Colonic mucosa (tissue), 4 donors: ENCODE measurements around the gene TGFBR3L. TPM values are rescaled to one million over a fixed set of nuclear protein-coding genes. Genes with fewer than 3 reads are reported as not detected.

Source experiments
- DNase-seq: peaks from one replicate; pipeline ENCODE4 v3.0.0-alpha.2; 2020
- H3K27ac ChIP-seq: fragments of 200-600 bp; one replicate; pipeline ENCODE4 v1.8.0; 2021
- H3K27me3 ChIP-seq: fragments of 200-600 bp; one replicate; pipeline ENCODE4 v1.8.0; 2021
- H3K36me3 ChIP-seq: fragments of 200-600 bp; one replicate; pipeline ENCODE4 v1.8.0; 2021
- H3K4me1 ChIP-seq: fragments of 200-600 bp; one replicate; pipeline ENCODE4 v1.8.0; 2021; ENCODE audit warnings: mild to moderate bottlenecking
- H3K4me3 ChIP-seq: fragments of 200-600 bp; one replicate; pipeline ENCODE4 v1.8.0; 2021
- H3K9ac ChIP-seq, 2 donors: one replicate each; pipeline ENCODE4 v1.7.0; 2013; ENCODE audit warnings: control low read depth in 2 of 2, low read depth in 2 of 2, low read length in 2 of 2
- H3K9me3 ChIP-seq: fragments of 200-600 bp; one replicate; pipeline ENCODE4 v1.8.0; 2021
- intact Hi-C: fragments of 100-400 bp; cut with DNase I; formaldehyde crosslinking; loops from one replicate; pipeline ENCODE4 v1.14.1; 2022
- total RNA-seq, 2 donors: library from RNA; stranded (reverse); fragmentation: NEBNext Ultra II Directional in 1 of 2; extraction: Animal tissue kit (Norgen Biotek cat#: 25700) in 1 of 2; gene quantifications; one replicate each; pipeline ENCODE4 v1.2.1, GENCODE V29; 2021
- TF ChIP-seq, protein P1 (sequence below): fragments of 200-600 bp; IDR thresholded peaks from one replicate; pipeline ENCODE4 v1.8.0; 2022; ENCODE audit warnings: antibody characterized with exemption, mild to moderate bottlenecking
- donor health status: healthy.
- donor health status: DM: no; HTN: no; CAD: no.
- donor health status: DM: no; HTN: no; CAD: no.

TGFBR3L gene
- total RNA-seq, 2 donors from 2014 or later, result not detected

DNA sequence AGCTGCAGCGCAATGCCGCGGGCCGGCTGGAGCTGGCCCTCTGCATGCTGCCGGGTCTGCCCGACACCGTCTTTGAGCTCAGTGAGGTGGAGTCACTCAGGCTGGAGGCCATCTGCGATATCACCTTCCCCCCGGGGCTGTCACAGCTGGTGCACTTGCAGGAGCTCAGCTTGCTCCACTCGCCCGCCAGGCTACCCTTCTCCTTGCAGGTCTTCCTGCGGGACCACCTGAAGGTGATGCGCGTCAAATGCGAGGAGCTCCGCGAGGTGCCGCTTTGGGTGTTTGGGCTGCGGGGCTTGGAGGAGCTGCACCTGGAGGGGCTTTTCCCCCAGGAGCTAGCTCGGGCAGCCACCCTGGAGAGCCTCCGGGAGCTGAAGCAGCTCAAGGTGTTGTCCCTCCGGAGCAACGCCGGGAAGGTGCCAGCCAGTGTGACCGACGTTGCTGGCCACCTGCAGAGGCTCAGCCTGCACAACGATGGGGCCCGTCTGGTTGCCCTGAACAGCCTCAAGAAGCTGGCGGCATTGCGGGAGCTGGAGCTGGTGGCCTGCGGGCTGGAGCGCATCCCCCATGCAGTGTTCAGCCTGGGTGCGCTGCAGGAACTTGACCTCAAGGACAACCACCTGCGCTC, 14.8 kb upstream of the TGFBR3L start:
- no peak for DNase-seq
- H3K4me1 ChIP-seq, result peaks cover 9% of the 10 kb centered on the region
- H3K9ac ChIP-seq, result no peak overlapping the region
- H3K36me3 ChIP-seq, result no peaks in the 10 kb centered on the region
- no peak overlapping the region for H3K27ac ChIP-seq
- intact Hi-C loops, result no loop called here
- no peak overlapping the region for H3K4me3 ChIP-seq
- H3K27me3 ChIP-seq, result no peaks in the 10 kb centered on the region
- TF ChIP-seq, protein P1, sequence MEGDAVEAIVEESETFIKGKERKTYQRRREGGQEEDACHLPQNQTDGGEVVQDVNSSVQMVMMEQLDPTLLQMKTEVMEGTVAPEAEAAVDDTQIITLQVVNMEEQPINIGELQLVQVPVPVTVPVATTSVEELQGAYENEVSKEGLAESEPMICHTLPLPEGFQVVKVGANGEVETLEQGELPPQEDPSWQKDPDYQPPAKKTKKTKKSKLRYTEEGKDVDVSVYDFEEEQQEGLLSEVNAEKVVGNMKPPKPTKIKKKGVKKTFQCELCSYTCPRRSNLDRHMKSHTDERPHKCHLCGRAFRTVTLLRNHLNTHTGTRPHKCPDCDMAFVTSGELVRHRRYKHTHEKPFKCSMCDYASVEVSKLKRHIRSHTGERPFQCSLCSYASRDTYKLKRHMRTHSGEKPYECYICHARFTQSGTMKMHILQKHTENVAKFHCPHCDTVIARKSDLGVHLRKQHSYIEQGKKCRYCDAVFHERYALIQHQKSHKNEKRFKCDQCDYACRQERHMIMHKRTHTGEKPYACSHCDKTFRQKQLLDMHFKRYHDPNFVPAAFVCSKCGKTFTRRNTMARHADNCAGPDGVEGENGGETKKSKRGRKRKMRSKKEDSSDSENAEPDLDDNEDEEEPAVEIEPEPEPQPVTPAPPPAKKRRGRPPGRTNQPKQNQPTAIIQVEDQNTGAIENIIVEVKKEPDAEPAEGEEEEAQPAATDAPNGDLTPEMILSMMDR, result no peak
- no peaks in the 10 kb centered on the region for H3K9me3 ChIP-seq

DNA sequence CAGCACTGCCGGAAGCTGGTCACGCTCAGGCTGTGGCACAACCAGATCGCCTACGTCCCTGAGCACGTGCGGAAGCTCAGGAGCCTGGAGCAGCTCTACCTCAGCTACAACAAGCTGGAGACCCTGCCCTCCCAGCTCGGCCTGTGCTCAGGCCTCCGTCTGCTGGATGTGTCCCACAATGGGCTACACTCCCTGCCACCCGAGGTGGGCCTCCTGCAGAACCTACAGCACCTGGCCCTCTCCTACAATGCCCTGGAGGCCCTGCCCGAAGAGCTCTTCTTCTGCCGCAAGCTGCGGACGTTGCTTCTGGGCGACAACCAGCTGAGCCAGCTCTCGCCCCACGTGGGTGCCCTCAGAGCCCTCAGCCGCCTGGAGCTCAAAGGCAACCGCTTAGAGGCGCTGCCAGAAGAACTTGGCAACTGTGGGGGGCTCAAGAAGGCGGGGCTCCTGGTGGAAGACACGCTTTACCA, 14.2 kb upstream of the TGFBR3L start:
- Histone ChIP-seq H3K9me3 (no peaks in the 10 kb centered on the region), H3K4me3 (no peak overlapping the region), H3K27me3 (no peaks in the 10 kb centered on the region), H3K9ac (no peak overlapping the region), H3K4me1 (peaks cover 14% of the 10 kb centered on the region), H3K36me3 (no peaks in the 10 kb centered on the region), H3K27ac (no peak overlapping the region)
- no peak for DNase-seq
- TF ChIP-seq, protein P1, result no peak
- intact Hi-C loops, result no loop called here

DNA sequence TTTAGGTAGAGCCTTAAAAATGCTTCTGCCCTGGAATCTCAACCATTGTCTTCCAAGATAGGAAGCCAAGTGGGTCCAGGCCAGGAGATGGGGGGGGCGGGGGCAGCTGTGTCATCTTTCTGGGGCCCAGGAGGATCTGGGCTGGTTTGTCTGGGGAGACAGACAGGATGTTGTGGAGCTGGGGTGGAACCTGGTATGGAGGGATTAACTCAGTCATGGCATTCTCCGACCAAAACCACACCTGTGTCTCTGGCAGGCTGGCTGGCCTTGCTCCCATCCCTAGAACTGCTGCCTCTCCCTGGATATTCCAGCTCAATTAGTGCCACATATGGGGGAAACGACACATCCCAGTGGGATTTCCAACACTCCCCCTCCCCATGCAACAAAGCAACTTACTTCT, 13.7 kb upstream of the TGFBR3L start:
- DNase-seq, result no peak
- intact Hi-C loops, result no loop called here
- H3K9ac ChIP-seq, result no peak overlapping the region

DNA sequence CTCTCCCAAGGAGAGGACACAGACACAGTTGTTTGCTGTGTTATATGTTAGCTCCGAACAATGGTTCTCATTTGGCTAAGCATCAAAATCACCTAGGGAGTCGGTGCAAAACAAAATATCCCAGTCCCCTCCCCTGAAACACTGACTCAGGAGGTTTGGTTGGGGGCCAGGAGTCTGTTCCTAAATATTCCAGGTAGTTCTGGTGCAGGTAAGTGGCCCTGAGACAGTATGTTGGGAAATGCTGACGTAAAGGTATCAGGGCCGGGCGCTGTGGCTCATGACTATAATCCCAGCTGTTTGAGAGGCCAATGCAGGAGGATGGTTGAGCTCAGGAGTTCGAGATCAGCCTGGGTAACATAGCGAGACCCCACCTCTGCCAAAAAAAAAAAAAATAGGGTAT, 13.3 kb upstream of the TGFBR3L start:
- TF ChIP-seq, protein P1, result no peak
- Histone ChIP-seq H3K27ac (no peak overlapping the region), H3K9ac (no peak overlapping the region), H3K36me3 (no peaks in the 10 kb centered on the region), H3K4me1 (peaks cover 14% of the 10 kb centered on the region), H3K4me3 (no peak overlapping the region), H3K9me3 (no peaks in the 10 kb centered on the region), H3K27me3 (no peaks in the 10 kb centered on the region)
- intact Hi-C loops, result no loop called here
- no peak for DNase-seq

More for the DNA sequence above, 13.7 kb upstream of the TGFBR3L start:
- Histone ChIP-seq H3K9me3 (no peaks in the 10 kb centered on the region), H3K4me3 (no peak overlapping the region), H3K36me3 (no peaks in the 10 kb centered on the region), H3K27ac (no peak overlapping the region), H3K27me3 (no peaks in the 10 kb centered on the region), H3K4me1 (peaks cover 14% of the 10 kb centered on the region)
- TF ChIP-seq, protein P1, result no peak

DNA sequence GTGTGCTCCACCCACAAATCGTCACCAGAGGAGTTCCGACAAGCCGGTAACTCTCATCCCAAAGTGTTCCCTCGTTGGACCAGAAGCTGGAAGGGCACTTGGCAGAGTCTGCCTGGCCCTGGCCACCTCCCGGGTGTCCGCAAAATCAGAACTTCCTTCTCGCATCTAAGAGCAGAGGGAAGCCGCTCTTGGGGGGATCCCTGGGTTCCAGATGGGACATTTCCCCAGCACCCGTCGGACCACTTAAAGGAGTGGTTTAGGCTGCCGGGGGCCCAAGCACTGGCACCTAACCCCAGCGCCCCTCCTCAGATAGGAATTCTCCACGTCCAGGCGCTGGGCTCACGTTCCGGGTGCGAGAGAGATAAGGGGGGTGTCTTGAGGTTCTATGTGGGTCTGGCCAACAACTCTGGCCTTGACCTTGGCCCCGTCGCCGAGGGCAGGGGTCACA, 11.8 kb upstream of the TGFBR3L start:
- peak overlapping the region; percentile 52 for H3K4me3 ChIP-seq
- no peaks in the 10 kb centered on the region for H3K9me3 ChIP-seq
- H3K36me3 ChIP-seq, result no peaks in the 10 kb centered on the region
- H3K9ac ChIP-seq, result peak overlapping the region; percentile 72
- TF ChIP-seq, protein P1, result no peak
- no peaks in the 10 kb centered on the region for H3K27me3 ChIP-seq
- intact Hi-C loops, result no loop called here
- peak overlapping the region; percentile 64 for H3K27ac ChIP-seq
- H3K4me1 ChIP-seq, result peaks cover 14% of the 10 kb centered on the region
- peak; percentile 50 for DNase-seq
